Upper lobe of right lung (tissue), 1 donor: ENCODE data around the gene GCLC. TPM values are rescaled to one million over a fixed set of nuclear protein-coding genes. Genes with fewer than 3 reads are reported as not detected.

Experiments
- ATAC-seq: fragments of 200-7000 bp; cut with Tn5 transposase; one replicate; pipeline ENCODE4 v1.9.1; 2020; ENCODE audit warnings: mild to moderate bottlenecking, moderate library complexity
- DNase-seq: peaks from one replicate; pipeline ENCODE4 v3.0.0-alpha.2; 2020
- H3K27ac ChIP-seq: fragments of 200-600 bp; one replicate; pipeline ENCODE4 v1.8.0; 2022
- H3K27me3 ChIP-seq: fragments of 200-600 bp; one replicate; pipeline ENCODE4 v1.8.0; 2022; ENCODE audit warnings: mild to moderate bottlenecking
- H3K36me3 ChIP-seq: fragments of 200-600 bp; one replicate; pipeline ENCODE4 v1.8.0; 2022
- H3K4me1 ChIP-seq: fragments of 200-600 bp; one replicate; pipeline ENCODE4 v1.8.0; 2022
- H3K4me3 ChIP-seq: fragments of 200-600 bp; one replicate; pipeline ENCODE4 v1.8.0; 2022; ENCODE audit warnings: mild to moderate bottlenecking
- H3K9me3 ChIP-seq: fragments of 200-600 bp; one replicate; pipeline ENCODE4 v1.8.0; 2022
- CTCF ChIP-seq: fragments of 200-600 bp; IDR thresholded peaks from one replicate; pipeline ENCODE4 v1.8.0; 2022; ENCODE audit warnings: antibody characterized with exemption
- intact Hi-C: fragments of 100-400 bp; cut with DNase I; formaldehyde crosslinking; loops from one replicate; pipeline ENCODE4 v1.11.0; 2022
- long read RNA-seq: library from polyadenylated mRNA; unstranded; transcript quantifications from one replicate; pipeline ENCODE4 v2.0.0, GENCODE V29; 2021
- total RNA-seq: library from RNA; stranded (reverse); fragmentation: NEBNext Ultra II Directional; extraction: Animal tissue kit (Norgen Biotek cat#: 25700); gene quantifications from one replicate; pipeline ENCODE4 v1.2.1, GENCODE V29; 2021
- donor health status: DM: no; HTN: yes; CAD: no; lungs with severe emphysema.

The GCLC gene
- total RNA-seq, result 40.0 TPM
- long read RNA-seq, transcript GCLC-215 (16 exons, 3,785 nt), result major isoform, 36 of 51 reads
- long read RNA-seq, partial matches to known transcripts, result 4 of 51 reads
- long read RNA-seq, other reads (novel, unspliced or antisense), result 9 of 51 reads

- TF ChIP-seq CTCF, result peak; percentile 57
- no peaks in the 10 kb centered on the region for H3K36me3 ChIP-seq
- DNase-seq (peak; percentile 94), ATAC-seq (peak; percentile 86)
- intact Hi-C loops, result no loop called here
- peak within 1 kb of the TSS; percentile 87 for H3K27ac ChIP-seq
- no peaks in the 10 kb centered on the region for H3K27me3 ChIP-seq
- peak within 1 kb of the TSS; percentile 69 for H3K4me3 ChIP-seq
- peaks cover 18% of the 10 kb centered on the region for H3K4me1 ChIP-seq
- no peaks in the 10 kb centered on the region for H3K9me3 ChIP-seq
Observed at GRCh38 chr6:53544470-53545308, at the start of gene GCLC. Gene GCLC, minus strand, starts transcription at chr6:53545101. Its CDS starts 456 bp downstream, at chr6:53544645.

- TF ChIP-seq CTCF, result no peak
Observed at GRCh38 chr6:53594596-53594995, 49.7 kb upstream of the GCLC start.

GRCh38 chr6:53593001-53593488, 48.1 kb upstream of the GCLC start:
- no peaks in the 10 kb centered on the region for H3K36me3 ChIP-seq
- H3K9me3 ChIP-seq, result no peaks in the 10 kb centered on the region
- H3K4me3 ChIP-seq, result no peak overlapping the region
- ATAC-seq, result peak; percentile 68
- H3K27me3 ChIP-seq, result no peaks in the 10 kb centered on the region
- H3K4me1 ChIP-seq, result no peaks in the 10 kb centered on the region
- H3K27ac ChIP-seq, result no peak overlapping the region
- no peak for DNase-seq
- intact Hi-C loops, result no loop called here
- no peak for TF ChIP-seq CTCF

More at GRCh38 chr6:53594596-53594995, 49.7 kb upstream of the GCLC start:
- Histone ChIP-seq H3K4me1 (no peaks in the 10 kb centered on the region), H3K27me3 (no peaks in the 10 kb centered on the region), H3K9me3 (no peaks in the 10 kb centered on the region), H3K36me3 (no peaks in the 10 kb centered on the region), H3K27ac (no peak overlapping the region), H3K4me3 (no peak overlapping the region)
- ATAC-seq, result no peak
- DNase-seq, result no peak
- intact Hi-C loops, result no loop called here

GRCh38 chr6:53591873-53592272, 47.0 kb upstream of the GCLC start:
- H3K27ac ChIP-seq, result no peak overlapping the region
- ATAC-seq, result no peak
- H3K4me1 ChIP-seq, result no peaks in the 10 kb centered on the region
- no peak for DNase-seq
- H3K27me3 ChIP-seq, result no peaks in the 10 kb centered on the region
- no peaks in the 10 kb centered on the region for H3K36me3 ChIP-seq
- no peak overlapping the region for H3K4me3 ChIP-seq
- TF ChIP-seq CTCF, result no peak
- intact Hi-C loops, result no loop called here
- no peaks in the 10 kb centered on the region for H3K9me3 ChIP-seq

GRCh38 chr6:53588816-53589509, 44.1 kb upstream of the GCLC start:
- Histone ChIP-seq H3K4me1 (no peaks in the 10 kb centered on the region), H3K36me3 (no peaks in the 10 kb centered on the region), H3K27me3 (no peaks in the 10 kb centered on the region), H3K4me3 (no peak overlapping the region), H3K27ac (no peak overlapping the region), H3K9me3 (no peaks in the 10 kb centered on the region)
- no peak for ATAC-seq
- intact Hi-C loops, result no loop called here
- no peak for TF ChIP-seq CTCF
- DNase-seq, result no peak
